Right lobe of liver (tissue), 6 donors: ENCODE measurements around the gene EVC. TPM values are rescaled to one million over a fixed set of nuclear protein-coding genes. Genes with fewer than 3 reads are reported as not detected.

ENCODE experiments used
- ATAC-seq, 4 donors: fragments of 200-7000 bp; cut with Tn5 transposase; one replicate each; pipeline ENCODE4 v1.9.1; 2020; ENCODE audit warnings: mild to moderate bottlenecking in 4 of 4, moderate library complexity in 4 of 4
- DNase-seq, 3 donors: peaks; one replicate each; pipeline ENCODE4 v3.0.0-alpha.2; 2020
- H3K27ac ChIP-seq, 3 donors: fragments of 200-600 bp; one replicate each; pipeline ENCODE4 v1.8.0; 2022
- H3K27me3 ChIP-seq, 2 donors: fragments of 200-600 bp; one replicate each; pipeline ENCODE4 v1.8.0; 2022
- H3K36me3 ChIP-seq, 4 donors: fragments of 200-600 bp; sonication (generic) in 1 of 4; one replicate each; pipeline versions ENCODE4 v1.5.1 to v1.8.0; 2017 to 2022; ENCODE audit warnings: control low read depth in 1 of 4
- H3K4me1 ChIP-seq, 4 donors: fragments of 200-600 bp; sonication (generic) in 1 of 4; one replicate each; pipeline versions ENCODE4 v1.5.1 to v1.8.0; 2017 to 2022; ENCODE audit warnings: control low read depth in 1 of 4
- H3K4me3 ChIP-seq, 3 donors: fragments of 200-600 bp; one replicate each; pipeline ENCODE4 v1.8.0; 2022
- H3K9me3 ChIP-seq, 4 donors: fragments of 200-600 bp; sonication (generic) in 1 of 4; one replicate each; pipeline versions ENCODE4 v1.5.1 to v1.8.0; 2017 to 2022; ENCODE audit warnings: control low read depth in 1 of 4
- CTCF ChIP-seq, 4 donors: fragments of 200-600 bp in 3 of 4; fragments of 450-650 bp in 1 of 4; IDR thresholded peaks; one replicate each; pipeline versions ENCODE4 v1.5.1 to v1.8.0; 2016 to 2022; ENCODE audit warnings: antibody characterized with exemption in 4 of 4, mild to moderate bottlenecking in 2 of 4
- POLR2A ChIP-seq: fragments of 450-650 bp; IDR thresholded peaks from one replicate; pipeline ENCODE4 v1.6.1; 2017; ENCODE audit warnings: antibody characterized with exemption, mild to moderate bottlenecking
- WGBS: methylation state at CpG from one replicate; pipeline ENCODE4 v1.1.6; 2018; ENCODE audit warnings: low coverage, low lambda C conversion rate; ENCODE audit not compliant: insufficient coverage; ENCODE audit errors: missing lambda C conversion rate; 5-methylcytosine and 5-hydroxymethylcytosine counted together
- intact Hi-C, 2 donors: fragments of 100-400 bp; cut with DNase I; formaldehyde crosslinking; loops; one replicate each; pipeline versions ENCODE4 v1.11.2 to v1.14.1; 2022
- total RNA-seq, 6 experiments: library from RNA; depleted of rRNA in 2 of 6; stranded (reverse); fragments of >200 nt in 2 of 6; fragmentation: NEBNext Ultra II Directional in 3 of 6; extraction: Animal tissue kit (Norgen Biotek cat#: 25700) in 3 of 6; gene quantifications; one replicate each; pipeline versions ENCODE4 v1.1.0 to v1.2.4, GENCODE V29; 2016 to 2023
- donor health status: DM: no; HTN: yes; CAD: no.
- donor health status: DM: no; HTN: no; CAD: no.
- donor health status: DM: no; HTN: no; CAD: no.
- donor health status: DM: no; HTN: yes; CAD: no.
- donor health status: DM: no; HTN: yes; CAD: no.

The EVC gene
- total RNA-seq, 6 experiments from 2014 or later: 2.6 to 6.5 (median 3.2) TPM

GRCh38 chr4:5789141-5789540 lies 78.1 kb downstream of the EVC start:
- no peak for ATAC-seq
- H3K9me3 ChIP-seq: no peaks in the 10 kb centered on the region
- no peaks in the 10 kb centered on the region for H3K27me3 ChIP-seq
- H3K4me1 ChIP-seq: no peaks in the 10 kb centered on the region
- intact Hi-C loops: no loop called here
- WGBS: 46% methylated on average over 3 of the region's 5 CpGs
- DNase-seq: peak in 1 of 3 donors; percentile 3
- H3K36me3 ChIP-seq: no peaks in the 10 kb centered on the region
- H3K4me3 ChIP-seq: no peak overlapping the region
- no peak overlapping the region for H3K27ac ChIP-seq
- TF ChIP-seq CTCF (IDR thresholded peaks at IDR 0.05) (no peak), POLR2A (no peak)

GRCh38 chr4:5790546-5790857 lies 79.5 kb downstream of the EVC start:
- Histone ChIP-seq H3K27ac (no peak overlapping the region), H3K27me3 (no peaks in the 10 kb centered on the region), H3K9me3 (no peaks in the 10 kb centered on the region), H3K4me3 (no peak overlapping the region), H3K36me3 (no peaks in the 10 kb centered on the region), H3K4me1 (no peaks in the 10 kb centered on the region)
- ATAC-seq (no peak), DNase-seq (no peak)
- intact Hi-C loops: no loop called here
- no peak for TF ChIP-seq CTCF (IDR thresholded peaks at IDR 0.05)
- TF ChIP-seq POLR2A: no peak
- 0% methylated on average over 1 of the region's 1 CpG for WGBS

GRCh38 chr4:5791654-5792053 lies 80.7 kb downstream of the EVC start:
- Histone ChIP-seq H3K27me3 (no peaks in the 10 kb centered on the region), H3K27ac (no peak overlapping the region), H3K9me3 (no peaks in the 10 kb centered on the region), H3K36me3 (no peaks in the 10 kb centered on the region), H3K4me3 (no peak overlapping the region), H3K4me1 (no peaks in the 10 kb centered on the region)
- DNase-seq (peak in 1 of 3 donors; percentile 8), ATAC-seq (no peak)
- no CpG with 5 or more reads among the region's 3 CpGs for WGBS
- TF ChIP-seq CTCF (IDR thresholded peaks at IDR 0.05) (no peak), POLR2A (no peak)
- intact Hi-C loops: no loop called here

GRCh38 chr4:5793514-5793913 lies 82.5 kb downstream of the EVC start:
- H3K27ac ChIP-seq: no peak overlapping the region
- H3K4me3 ChIP-seq: no peak overlapping the region
- WGBS: 71% methylated on average over 3 of the region's 13 CpGs
- no peaks in the 10 kb centered on the region for H3K36me3 ChIP-seq
- H3K9me3 ChIP-seq: no peaks in the 10 kb centered on the region
- DNase-seq (peak in 1 of 3 donors; percentile 9), ATAC-seq (no peak)
- H3K4me1 ChIP-seq: no peaks in the 10 kb centered on the region
- H3K27me3 ChIP-seq: no peaks in the 10 kb centered on the region
- no peak for TF ChIP-seq POLR2A
- TF ChIP-seq CTCF (IDR thresholded peaks at IDR 0.05): no peak
- intact Hi-C loops: no loop called here

GRCh38 chr4:5795580-5795979 lies 84.6 kb downstream of the EVC start:
- H3K27ac ChIP-seq: no peak overlapping the region
- no peak overlapping the region for H3K4me3 ChIP-seq
- H3K27me3 ChIP-seq: no peaks in the 10 kb centered on the region
- DNase-seq: no peak
- TF ChIP-seq CTCF (IDR thresholded peaks at IDR 0.05): no peak
- TF ChIP-seq POLR2A: no peak
- no peaks in the 10 kb centered on the region for H3K9me3 ChIP-seq
- intact Hi-C loops: no loop called here
- no peaks in the 10 kb centered on the region for H3K36me3 ChIP-seq
- no peaks in the 10 kb centered on the region for H3K4me1 ChIP-seq
- WGBS: 75% methylated on average over 5 of the region's 5 CpGs
- no peak for ATAC-seq
